Measurements from ENCODE around the gene PTPRN2.

PTPRN2 gene

GRCh38 chr7:157998884-157999552, 588.6 kb downstream of the PTPRN2 start:
- DNase-seq (ENCODE audit: low read depth in 2 of 2) = no peak

GRCh38 chr7:157997471-157997870, 590.2 kb downstream of the PTPRN2 start:
- DNase-seq (ENCODE audit: low read depth in 2 of 2) = no peak

GRCh38 chr7:157997080-157997440, 590.6 kb downstream of the PTPRN2 start:
- DNase-seq (ENCODE audit: low read depth in 2 of 2) = no peak

- no peak for DNase-seq (ENCODE audit: low read depth in 2 of 2)
These were observed 591.1 kb downstream of the PTPRN2 start for GRCh38 chr7:157996359-157997079.

GRCh38 chr7:157995815-157996214, 591.8 kb downstream of the PTPRN2 start:
- no peak for DNase-seq (ENCODE audit: low read depth in 2 of 2)

GRCh38 chr7:157994319-157994718, 593.3 kb downstream of the PTPRN2 start:
- DNase-seq (ENCODE audit: low read depth in 2 of 2) = no peak

- DNase-seq (ENCODE audit: low read depth in 2 of 2) = no peak
These were observed 594.1 kb downstream of the PTPRN2 start for GRCh38 chr7:157993406-157994105.

GRCh38 chr7:157992511-157993160, 595.0 kb downstream of the PTPRN2 start:
- no peak for DNase-seq (ENCODE audit: low read depth in 2 of 2)

GRCh38 chr7:157991761-157992160, 595.9 kb downstream of the PTPRN2 start:
- DNase-seq (ENCODE audit: low read depth in 2 of 2) = no peak

GRCh38 chr7:157991351-157991750, 596.3 kb downstream of the PTPRN2 start:
- DNase-seq (ENCODE audit: low read depth in 2 of 2) = no peak

- no peak for DNase-seq (ENCODE audit: low read depth in 2 of 2)
These were observed 596.8 kb downstream of the PTPRN2 start for GRCh38 chr7:157990881-157991250.

- DNase-seq (ENCODE audit: low read depth in 2 of 2) = no peak
These were observed 597.3 kb downstream of the PTPRN2 start for GRCh38 chr7:157990226-157990880.

- DNase-seq (ENCODE audit: low read depth in 2 of 2) = no peak
These were observed 598.0 kb downstream of the PTPRN2 start for GRCh38 chr7:157989589-157989988.

- no peak for DNase-seq (ENCODE audit: low read depth in 2 of 2)
These were observed 599.7 kb downstream of the PTPRN2 start for GRCh38 chr7:157987906-157988305.

GRCh38 chr7:157986051-157986450, 601.6 kb downstream of the PTPRN2 start:
- no peak for DNase-seq (ENCODE audit: low read depth in 2 of 2)

- DNase-seq (ENCODE audit: low read depth in 2 of 2) = no peak
These were observed 602.0 kb downstream of the PTPRN2 start for GRCh38 chr7:157985636-157986035.

- no peak for DNase-seq (ENCODE audit: low read depth in 2 of 2)
These were observed 603.0 kb downstream of the PTPRN2 start for GRCh38 chr7:157984423-157985163.

- no peak for DNase-seq (ENCODE audit: low read depth in 2 of 2)
These were observed 603.9 kb downstream of the PTPRN2 start for GRCh38 chr7:157983502-157984422.

- DNase-seq (ENCODE audit: low read depth in 2 of 2) = no peak
These were observed 605.8 kb downstream of the PTPRN2 start for GRCh38 chr7:157981778-157982177.

GRCh38 chr7:157980774-157981173, 606.8 kb downstream of the PTPRN2 start:
- DNase-seq (ENCODE audit: low read depth in 2 of 2) = no peak

Data from activated CD4-positive, alpha-beta T cell treated with anti-CD3 and anti-CD28 coated beads for 24 hours (primary cell).